Breast epithelium (tissue), 3 donors: ENCODE results near the gene SYT5.

Source experiments
- POLR2AphosphoS5 ChIP-seq, 3 donors: sonication (generic); formaldehyde crosslinking; IDR thresholded peaks; one replicate each; pipeline ENCODE4 v1.6.1; 2017; ENCODE audit warnings: antibody characterized with exemption in 3 of 3
- TF ChIP-seq, protein P1 (sequence below), 3 donors: fragments of 450-650 bp; IDR thresholded peaks; one replicate each; pipeline ENCODE4 v1.5.1; 2016 to 2017; ENCODE audit warnings: antibody characterized with exemption in 3 of 3, mild to moderate bottlenecking in 3 of 3, moderate library complexity in 3 of 3

GRCh38 chr19:55229789-55230182, 49.7 kb upstream of the SYT5 start:
- TF ChIP-seq POLR2AphosphoS5 (IDR thresholded peaks at IDR 0.05): no peak
- TF ChIP-seq, protein P1, sequence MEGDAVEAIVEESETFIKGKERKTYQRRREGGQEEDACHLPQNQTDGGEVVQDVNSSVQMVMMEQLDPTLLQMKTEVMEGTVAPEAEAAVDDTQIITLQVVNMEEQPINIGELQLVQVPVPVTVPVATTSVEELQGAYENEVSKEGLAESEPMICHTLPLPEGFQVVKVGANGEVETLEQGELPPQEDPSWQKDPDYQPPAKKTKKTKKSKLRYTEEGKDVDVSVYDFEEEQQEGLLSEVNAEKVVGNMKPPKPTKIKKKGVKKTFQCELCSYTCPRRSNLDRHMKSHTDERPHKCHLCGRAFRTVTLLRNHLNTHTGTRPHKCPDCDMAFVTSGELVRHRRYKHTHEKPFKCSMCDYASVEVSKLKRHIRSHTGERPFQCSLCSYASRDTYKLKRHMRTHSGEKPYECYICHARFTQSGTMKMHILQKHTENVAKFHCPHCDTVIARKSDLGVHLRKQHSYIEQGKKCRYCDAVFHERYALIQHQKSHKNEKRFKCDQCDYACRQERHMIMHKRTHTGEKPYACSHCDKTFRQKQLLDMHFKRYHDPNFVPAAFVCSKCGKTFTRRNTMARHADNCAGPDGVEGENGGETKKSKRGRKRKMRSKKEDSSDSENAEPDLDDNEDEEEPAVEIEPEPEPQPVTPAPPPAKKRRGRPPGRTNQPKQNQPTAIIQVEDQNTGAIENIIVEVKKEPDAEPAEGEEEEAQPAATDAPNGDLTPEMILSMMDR (IDR thresholded peaks at IDR 0.05): no peak
